ENCODE results near the gene DISP3.
A peak's percentile ranks its signal among the peaks of the same experiment; 100 is the strongest.

Gene DISP3

GRCh38 chr1:11475748-11476147, 3.2 kb upstream of the DISP3 start:
- Histone ChIP-seq H3K9ac (ENCODE audit: insufficient read length) (no peak overlapping the region), H3K36me3 (ENCODE audit: insufficient read depth, low read length) (no peaks in the 10 kb centered on the region), H3K27ac (no peak overlapping the region), H3K9me3 (ENCODE audit: low read depth, low read length) (no peaks in the 10 kb centered on the region), H3K4me3 (no peak overlapping the region)
- no peak for DNase-seq (ENCODE audit: low read depth, low spot score)
- no peak for TF ChIP-seq POLR2AphosphoS5 (IDR thresholded peaks at IDR 0.05; ENCODE audit: borderline replicate concordance, low read depth, low read length)
- TF ChIP-seq EZH2 (IDR thresholded peaks at IDR 0.05): no peak
- no peak for TF ChIP-seq FOXP2 (optimal IDR thresholded peaks at IDR 0.05; ENCODE audit: control extremely low read depth, extremely low read length, insufficient read depth)

- Histone ChIP-seq H3K4me3 (peak overlapping the region; percentile 77), H3K36me3 (ENCODE audit: insufficient read depth, low read length) (no peaks in the 10 kb centered on the region), H3K9ac (ENCODE audit: insufficient read length) (no peak overlapping the region), H3K9me3 (ENCODE audit: low read depth, low read length) (no peaks in the 10 kb centered on the region), H3K27ac (no peak overlapping the region)
- DNase-seq (ENCODE audit: low read depth, low spot score): no peak
- no peak for TF ChIP-seq EZH2 (IDR thresholded peaks at IDR 0.05)
- no peak for TF ChIP-seq POLR2AphosphoS5 (IDR thresholded peaks at IDR 0.05; ENCODE audit: borderline replicate concordance, low read depth, low read length)
- no peak for TF ChIP-seq FOXP2 (optimal IDR thresholded peaks at IDR 0.05; ENCODE audit: control extremely low read depth, extremely low read length, insufficient read depth)
These were observed 522 bp downstream of the DISP3 start for GRCh38 chr1:11479375-11479979.

GRCh38 chr1:11481019-11481418, 2.1 kb downstream of the DISP3 start:
- TF ChIP-seq FOXP2 (optimal IDR thresholded peaks at IDR 0.05; ENCODE audit: control extremely low read depth, extremely low read length, insufficient read depth) (no peak), POLR2AphosphoS5 (IDR thresholded peaks at IDR 0.05; ENCODE audit: borderline replicate concordance, low read depth, low read length) (no peak), EZH2 (IDR thresholded peaks at IDR 0.05) (no peak)

GRCh38 chr1:11482198-11482597, 3.2 kb downstream of the DISP3 start:
- Histone ChIP-seq H3K4me3 (no peak overlapping the region), H3K27ac (no peak overlapping the region), H3K36me3 (ENCODE audit: insufficient read depth, low read length) (no peaks in the 10 kb centered on the region), H3K9me3 (ENCODE audit: low read depth, low read length) (no peaks in the 10 kb centered on the region), H3K9ac (ENCODE audit: insufficient read length) (no peak overlapping the region)
- no peak for DNase-seq (ENCODE audit: low read depth, low spot score)
- TF ChIP-seq FOXP2 (optimal IDR thresholded peaks at IDR 0.05; ENCODE audit: control extremely low read depth, extremely low read length, insufficient read depth): no peak
- no peak for TF ChIP-seq POLR2AphosphoS5 (IDR thresholded peaks at IDR 0.05; ENCODE audit: borderline replicate concordance, low read depth, low read length)
- TF ChIP-seq EZH2 (IDR thresholded peaks at IDR 0.05): no peak

More at GRCh38 chr1:11481019-11481418, 2.1 kb downstream of the DISP3 start:
- Histone ChIP-seq H3K36me3 (ENCODE audit: insufficient read depth, low read length) (no peaks in the 10 kb centered on the region), H3K9ac (ENCODE audit: insufficient read length) (no peak overlapping the region), H3K4me3 (no peak overlapping the region), H3K9me3 (ENCODE audit: low read depth, low read length) (no peaks in the 10 kb centered on the region), H3K27ac (no peak overlapping the region)
- DNase-seq (ENCODE audit: low read depth, low spot score): no peak

GRCh38 chr1:11482701-11483479, 3.9 kb downstream of the DISP3 start:
- Histone ChIP-seq H3K36me3 (ENCODE audit: insufficient read depth, low read length) (no peaks in the 10 kb centered on the region), H3K9me3 (ENCODE audit: low read depth, low read length) (no peaks in the 10 kb centered on the region), H3K27ac (no peak overlapping the region), H3K4me3 (no peak overlapping the region), H3K9ac (ENCODE audit: insufficient read length) (no peak overlapping the region)
- TF ChIP-seq POLR2AphosphoS5 (IDR thresholded peaks at IDR 0.05; ENCODE audit: borderline replicate concordance, low read depth, low read length) (no peak), EZH2 (IDR thresholded peaks at IDR 0.05) (no peak), FOXP2 (optimal IDR thresholded peaks at IDR 0.05; ENCODE audit: control extremely low read depth, extremely low read length, insufficient read depth) (no peak)
- DNase-seq (ENCODE audit: low read depth, low spot score): no peak

GRCh38 chr1:11483581-11484320, 4.8 kb downstream of the DISP3 start:
- Histone ChIP-seq H3K27ac (no peak overlapping the region), H3K4me3 (no peak overlapping the region), H3K9ac (ENCODE audit: insufficient read length) (no peak overlapping the region), H3K36me3 (ENCODE audit: insufficient read depth, low read length) (no peaks in the 10 kb centered on the region), H3K9me3 (ENCODE audit: low read depth, low read length) (no peaks in the 10 kb centered on the region)
- TF ChIP-seq EZH2 (IDR thresholded peaks at IDR 0.05) (no peak), FOXP2 (optimal IDR thresholded peaks at IDR 0.05; ENCODE audit: control extremely low read depth, extremely low read length, insufficient read depth) (no peak), POLR2AphosphoS5 (IDR thresholded peaks at IDR 0.05; ENCODE audit: borderline replicate concordance, low read depth, low read length) (no peak)
- no peak for DNase-seq (ENCODE audit: low read depth, low spot score)

GRCh38 chr1:11484321-11484655, 5.3 kb downstream of the DISP3 start:
- Histone ChIP-seq H3K27ac (no peak overlapping the region), H3K9me3 (ENCODE audit: low read depth, low read length) (no peaks in the 10 kb centered on the region), H3K9ac (ENCODE audit: insufficient read length) (no peak overlapping the region), H3K4me3 (no peak overlapping the region), H3K36me3 (ENCODE audit: insufficient read depth, low read length) (no peaks in the 10 kb centered on the region)
- TF ChIP-seq POLR2AphosphoS5 (IDR thresholded peaks at IDR 0.05; ENCODE audit: borderline replicate concordance, low read depth, low read length) (no peak), EZH2 (IDR thresholded peaks at IDR 0.05) (no peak), FOXP2 (optimal IDR thresholded peaks at IDR 0.05; ENCODE audit: control extremely low read depth, extremely low read length, insufficient read depth) (no peak)
- DNase-seq (ENCODE audit: low read depth, low spot score): no peak

- DNase-seq (ENCODE audit: low read depth, low spot score): no peak
- H3K36me3 ChIP-seq (ENCODE audit: insufficient read depth, low read length): no peaks in the 10 kb centered on the region
These were observed 6.2 kb downstream of the DISP3 start for GRCh38 chr1:11485191-11485590.

More at GRCh38 chr1:11485191-11485590, 6.2 kb downstream of the DISP3 start:
- Histone ChIP-seq H3K27ac (no peak overlapping the region), H3K9ac (ENCODE audit: insufficient read length) (no peak overlapping the region), H3K9me3 (ENCODE audit: low read depth, low read length) (no peaks in the 10 kb centered on the region), H3K4me3 (no peak overlapping the region)
- TF ChIP-seq POLR2AphosphoS5 (IDR thresholded peaks at IDR 0.05; ENCODE audit: borderline replicate concordance, low read depth, low read length): no peak
- TF ChIP-seq EZH2 (IDR thresholded peaks at IDR 0.05): no peak
- TF ChIP-seq FOXP2 (optimal IDR thresholded peaks at IDR 0.05; ENCODE audit: control extremely low read depth, extremely low read length, insufficient read depth): no peak

Data from SK-N-MC (cell line).